ENCODE data around the gene SULT2B1. TPM values are rescaled to one million over a fixed set of nuclear protein-coding genes. Genes with fewer than 3 reads are reported as not detected.

Gene SULT2B1
- total RNA-seq, 1 experiment from 2014 or later: not detected

GRCh38 chr19:48636859-48637448 lies 85.0 kb downstream of the SULT2B1 start, which contains the start of gene DBP:
TSS of gene DBP (minus strand) at chr19:48637379. CDS start at chr19:48636994, 385 bp downstream.
- BruUV-seq (replicated peaks): no TSS peak
- Mint-ChIP-seq H3K27ac (ENCODE audit: low read depth, unreplicated experiment) (peak within 1 kb of the TSS; percentile 99), H3K9me3 (ENCODE audit: unreplicated experiment) (no peaks in the 10 kb centered on the region), H3K4me3 (ENCODE audit: unreplicated experiment) (peak within 1 kb of the TSS; percentile 91), H3K36me3 (ENCODE audit: insufficient read depth, unreplicated experiment) (peaks cover 7% of the 10 kb centered on the region), H3K4me1 (ENCODE audit: insufficient read depth, unreplicated experiment) (peaks cover 26% of the 10 kb centered on the region), H3K27me3 (ENCODE audit: insufficient read depth, unreplicated experiment) (no peaks in the 10 kb centered on the region)
- intact Hi-C loops (cut with micrococcal nuclease): no loop called here
- POLR2A ChIA-PET: interaction anchor here (0.8 to 2.7 kb wide), 5 partner anchors 9 to 357 kb away, joined by 3 to 37 read pairs (median 6); partner anchors contain the start of genes CA11, GYS1, RPL18 and RUVBL2
- CTCF ChIA-PET: no interaction called here
- no peak for DNase-seq (ENCODE audit: unreplicated experiment)
- no peak for TF ChIP-seq CTCF (IDR thresholded peaks at IDR 0.05; ENCODE audit: unreplicated experiment)

GRCh38 chr19:48637449-48637947 lies 85.5 kb downstream of the SULT2B1 start:
- Mint-ChIP-seq H3K27me3 (ENCODE audit: insufficient read depth, unreplicated experiment) (no peaks in the 10 kb centered on the region), H3K36me3 (ENCODE audit: insufficient read depth, unreplicated experiment) (peaks cover 7% of the 10 kb centered on the region), H3K4me3 (ENCODE audit: unreplicated experiment) (peak overlapping the region; percentile 91), H3K4me1 (ENCODE audit: insufficient read depth, unreplicated experiment) (peaks cover 23% of the 10 kb centered on the region), H3K27ac (ENCODE audit: low read depth, unreplicated experiment) (peak overlapping the region; percentile 99), H3K9me3 (ENCODE audit: unreplicated experiment) (no peaks in the 10 kb centered on the region)
- intact Hi-C loops (cut with micrococcal nuclease): no loop called here
- BruUV-seq (replicated peaks): no TSS peak
- CTCF ChIA-PET: no interaction called here
- TF ChIP-seq CTCF (IDR thresholded peaks at IDR 0.05; ENCODE audit: unreplicated experiment): no peak
- peak; percentile 99 for DNase-seq (ENCODE audit: unreplicated experiment)
- POLR2A ChIA-PET: interaction anchor here (0.6 to 2.7 kb wide), 9 partner anchors 9 to 356 kb away, joined by 3 to 37 read pairs (median 4); partner anchors contain the start of genes CA11, GYS1, RPL18 and RUVBL2

GRCh38 chr19:48637948-48638830 lies 86.2 kb downstream of the SULT2B1 start:
- intact Hi-C loops (cut with micrococcal nuclease): no loop called here
- peak; percentile 92 for DNase-seq (ENCODE audit: unreplicated experiment)
- no TSS peak for BruUV-seq (replicated peaks)
- Mint-ChIP-seq H3K27me3 (ENCODE audit: insufficient read depth, unreplicated experiment) (peaks cover 6% of the 10 kb centered on the region), H3K4me3 (ENCODE audit: unreplicated experiment) (peak overlapping the region; percentile 91), H3K9me3 (ENCODE audit: unreplicated experiment) (no peaks in the 10 kb centered on the region), H3K36me3 (ENCODE audit: insufficient read depth, unreplicated experiment) (peaks cover 7% of the 10 kb centered on the region), H3K4me1 (ENCODE audit: insufficient read depth, unreplicated experiment) (peaks cover 18% of the 10 kb centered on the region), H3K27ac (ENCODE audit: low read depth, unreplicated experiment) (peak overlapping the region; percentile 99)
- CTCF ChIA-PET: no interaction called here
- POLR2A ChIA-PET: interaction anchor here (0.5 to 2.7 kb wide), 9 partner anchors 8 to 355 kb away, joined by 3 to 37 read pairs (median 4); partner anchors contain the start of genes CA11, GYS1, RPL18 and RUVBL2
- no peak for TF ChIP-seq CTCF (IDR thresholded peaks at IDR 0.05; ENCODE audit: unreplicated experiment)

- no peak for DNase-seq (ENCODE audit: unreplicated experiment)
- BruUV-seq (replicated peaks): no TSS peak
- H3K27ac Mint-ChIP-seq (ENCODE audit: low read depth, unreplicated experiment): peak overlapping the region; percentile 99
- CTCF ChIA-PET: no interaction called here
- TF ChIP-seq CTCF (IDR thresholded peaks at IDR 0.05; ENCODE audit: unreplicated experiment): no peak
- intact Hi-C loops (cut with micrococcal nuclease): no loop called here
- H3K27me3 Mint-ChIP-seq (ENCODE audit: insufficient read depth, unreplicated experiment): peaks cover 10% of the 10 kb centered on the region
- H3K9me3 Mint-ChIP-seq (ENCODE audit: unreplicated experiment): no peaks in the 10 kb centered on the region
- no peak overlapping the region for H3K4me3 Mint-ChIP-seq (ENCODE audit: unreplicated experiment)
- H3K36me3 Mint-ChIP-seq (ENCODE audit: insufficient read depth, unreplicated experiment): peaks cover 7% of the 10 kb centered on the region
- peaks cover 15% of the 10 kb centered on the region for H3K4me1 Mint-ChIP-seq (ENCODE audit: insufficient read depth, unreplicated experiment)
- POLR2A ChIA-PET: interaction anchor here (0.6 kb wide), 1 partner anchor 169 kb away, joined by 4 read pairs; no protein-coding TSS in a partner anchor
Measured at GRCh38 chr19:48638831-48639381, 86.9 kb downstream of the SULT2B1 start.

Measured in MCF 10A (cell line).